Esophagus muscularis mucosa (tissue), 4 donors: ENCODE results near the gene GTPBP10. TPM values are rescaled to one million over a fixed set of nuclear protein-coding genes. Genes with fewer than 3 reads are reported as not detected.
A peak's percentile ranks its signal among the peaks of the same experiment; 100 is the strongest.

Experiments used
- DNase-seq: peaks from one replicate; pipeline ENCODE4 v3.0.0-alpha.2; 2017; ENCODE audit errors: extremely low spot score
- H3K27ac ChIP-seq, 4 donors: fragments of 200-600 bp; sonication (generic); replicated peaks in 1 of 4; 1 replicate in 3 of 4; 2 replicates in 1 of 4; pipeline ENCODE4 v1.5.1; 2016 to 2019; ENCODE audit warnings: mild to moderate bottlenecking in 1 of 4
- H3K27me3 ChIP-seq, 4 donors: fragments of 200-600 bp; sonication (generic); one replicate each; pipeline versions ENCODE4 v1.5.1 to v1.6.0; 2016 to 2019
- H3K36me3 ChIP-seq, 4 donors: fragments of 200-600 bp; sonication (generic); one replicate each; pipeline ENCODE4 v1.5.1; 2016 to 2019
- H3K4me1 ChIP-seq, 4 donors: fragments of 200-600 bp; sonication (generic); one replicate each; pipeline ENCODE4 v1.5.1; 2016 to 2019
- H3K4me3 ChIP-seq, 4 donors: fragments of 200-600 bp; sonication (generic); 1 replicate in 2 of 4; 2 replicates in 2 of 4; pipeline ENCODE4 v1.5.1; 2016 to 2019; ENCODE audit warnings: mild to moderate bottlenecking in 4 of 4, moderate library complexity in 1 of 4
- H3K9me3 ChIP-seq, 4 donors: fragments of 200-600 bp; sonication (generic); 1 replicate in 3 of 4; 2 replicates in 1 of 4; pipeline ENCODE4 v1.5.1; 2016 to 2019
- CTCF ChIP-seq, 3 experiments: fragments of 200-600 bp in 2 of 3; fragments of 450-650 bp in 1 of 3; sonication (generic) in 2 of 3; IDR thresholded peaks; one replicate each; pipeline ENCODE4 v1.5.1; 2017 to 2019; ENCODE audit warnings: antibody characterized with exemption in 3 of 3, mild to moderate bottlenecking in 2 of 3, moderate library complexity in 1 of 3
- EP300 ChIP-seq: sonication (generic); formaldehyde crosslinking; IDR thresholded peaks from one replicate; pipeline ENCODE4 v1.6.1; 2017; ENCODE audit warnings: antibody characterized with exemption
- POLR2A ChIP-seq: fragments of 450-650 bp; IDR thresholded peaks from one replicate; pipeline ENCODE4 v1.6.1; 2017; ENCODE audit warnings: antibody characterized with exemption, moderate library complexity, mild to moderate bottlenecking, low read depth
- POLR2AphosphoS5 ChIP-seq, 2 donors: sonication (generic); formaldehyde crosslinking; IDR thresholded peaks; one replicate each; pipeline ENCODE4 v1.6.1; 2017; ENCODE audit warnings: antibody characterized with exemption in 2 of 2
- WGBS: methylation state at CpG from one replicate; pipeline ENCODE4 v1.1.5; 2018; 5-methylcytosine and 5-hydroxymethylcytosine counted together
- intact Hi-C: fragments of 100-400 bp; cut with DNase I; formaldehyde crosslinking; loops from one replicate; pipeline ENCODE4 v1.15.1; 2023
- total RNA-seq, 4 donors: library from RNA; depleted of rRNA; stranded (reverse); fragments of >200 nt; gene quantifications; one replicate each; pipeline versions ENCODE4 v1.1.0 to v1.2.1, GENCODE V29; 2016

The GTPBP10 gene
- total RNA-seq, 4 donors from 2014 or later = 9.6 to 14.4 (median 12.4) TPM

GRCh38 chr7:90401989-90402388 lies 55.5 kb downstream of the GTPBP10 start:
- no peak overlapping the region for H3K4me3 ChIP-seq
- intact Hi-C loops = loop anchor here (5.0 kb wide), 1 partner anchor 55 kb away; the partner anchor contains the start of gene GTPBP10
- peaks cover 0 to 9% (median 3%) of the 10 kb centered on the region in 4 donors for H3K9me3 ChIP-seq
- no peak for DNase-seq
- WGBS = 40% methylated on average over 4 of the region's 4 CpGs
- H3K36me3 ChIP-seq = peaks cover 0 to 15% (median 8%) of the 10 kb centered on the region in 4 donors
- no peak overlapping the region for H3K27ac ChIP-seq
- H3K27me3 ChIP-seq = no peaks in the 10 kb centered on the region
- peaks cover 12 to 21% (median 17%) of the 10 kb centered on the region in 4 donors for H3K4me1 ChIP-seq
- no peak for TF ChIP-seq CTCF (IDR thresholded peaks at IDR 0.05)
- TF ChIP-seq EP300 = no peak
- no peak for TF ChIP-seq POLR2A
- TF ChIP-seq POLR2AphosphoS5 (IDR thresholded peaks at IDR 0.05) = no peak

GRCh38 chr7:90402785-90403173 lies 56.3 kb downstream of the GTPBP10 start:
- 45% methylated on average over 1 of the region's 1 CpG for WGBS
- TF ChIP-seq CTCF (IDR thresholded peaks at IDR 0.05) = no peak
- TF ChIP-seq POLR2AphosphoS5 (IDR thresholded peaks at IDR 0.05) = no peak
- no peak for TF ChIP-seq POLR2A
- TF ChIP-seq EP300 = no peak
- DNase-seq = no peak
- Histone ChIP-seq H3K4me1 (peaks cover 12 to 21% (median 18%) of the 10 kb centered on the region in 4 donors), H3K4me3 (peak overlapping the region; percentile 59 to 74 (median 70)), H3K27me3 (no peaks in the 10 kb centered on the region), H3K27ac (peak overlapping the region; percentile 86 to 93 (median 90)), H3K36me3 (peaks cover 5 to 23% (median 12%) of the 10 kb centered on the region in 4 donors), H3K9me3 (peaks cover 0 to 9% (median 3%) of the 10 kb centered on the region in 4 donors)
- intact Hi-C loops = loop anchor here (5.0 kb wide), 1 partner anchor 55 kb away; the partner anchor contains the start of gene GTPBP10

- no peak for TF ChIP-seq EP300
- peak; percentile 83 to 90 for TF ChIP-seq POLR2AphosphoS5 (IDR thresholded peaks at IDR 0.05)
- no peak for TF ChIP-seq POLR2A
- TF ChIP-seq CTCF (IDR thresholded peaks at IDR 0.05) = no peak
- Histone ChIP-seq H3K27me3 (no peaks in the 10 kb centered on the region), H3K4me3 (peak within 1 kb of the TSS; percentile 59 to 74 (median 70)), H3K36me3 (peaks cover 6 to 28% (median 15%) of the 10 kb centered on the region in 4 donors), H3K9me3 (peaks cover 0 to 9% (median 3%) of the 10 kb centered on the region in 4 donors), H3K4me1 (peaks cover 12 to 21% (median 18%) of the 10 kb centered on the region in 4 donors), H3K27ac (peak within 1 kb of the TSS; percentile 86 to 93 (median 90))
- intact Hi-C loops = loop anchor here (5.0 kb wide), 1 partner anchor 56 kb away; the partner anchor contains the start of gene GTPBP10
- WGBS = under 1% methylated on average over 31 of the region's 35 CpGs
- peak; percentile 93 for DNase-seq
These were observed 56.9 kb downstream of the GTPBP10 start, which contains the start of gene CLDN12 for GRCh38 chr7:90403174-90404113. CLDN12 (plus strand) TSS chr7:90403461; CDS start chr7:90412677, 9,216 bp downstream.

GRCh38 chr7:90404777-90405176 lies 58.3 kb downstream of the GTPBP10 start:
- 82% methylated on average over 4 of the region's 4 CpGs for WGBS
- no peak overlapping the region for H3K4me3 ChIP-seq
- DNase-seq = no peak
- peaks cover 12 to 21% (median 18%) of the 10 kb centered on the region in 4 donors for H3K4me1 ChIP-seq
- TF ChIP-seq POLR2A = no peak
- TF ChIP-seq CTCF (IDR thresholded peaks at IDR 0.05) = no peak
- TF ChIP-seq POLR2AphosphoS5 (IDR thresholded peaks at IDR 0.05) = no peak
- no peak for TF ChIP-seq EP300
- H3K9me3 ChIP-seq = peaks cover 0 to 1% (median under 1%) of the 10 kb centered on the region in 4 donors
- intact Hi-C loops = loop anchor here (5.0 kb wide), 1 partner anchor 57 kb away; the partner anchor contains the start of gene GTPBP10
- H3K27ac ChIP-seq = peak overlapping the region in 1 of 4 donors; percentile 93
- peaks cover 10 to 39% (median 21%) of the 10 kb centered on the region in 4 donors for H3K36me3 ChIP-seq
- no peaks in the 10 kb centered on the region for H3K27me3 ChIP-seq
